DMS53 treated with DMSO at 0.1 percent for 48 hours (cell line): Measurements from ENCODE around the gene ICAM2.

Experiments used
- DNase-seq: peaks from one replicate; lab custom pipeline; 2025; ENCODE audit not compliant: unreplicated experiment; lab: John Stamatoyannopoulos, UW

Gene ICAM2

GRCh38 chr17:63978272-63979200 is 41.9 kb downstream of the ICAM2 start:
- DNase-seq, result no peak

- DNase-seq, result no peak
Observed at GRCh38 chr17:63976702-63977101, 43.7 kb downstream of the ICAM2 start.

- no peak for DNase-seq
Observed at GRCh38 chr17:63975541-63976092, 44.8 kb downstream of the ICAM2 start.

GRCh38 chr17:63974594-63975192 is 45.7 kb downstream of the ICAM2 start:
- DNase-seq, result peak; percentile 16

GRCh38 chr17:63973930-63974593 is 46.4 kb downstream of the ICAM2 start:
- no peak for DNase-seq

- no peak for DNase-seq
Observed at GRCh38 chr17:63973247-63973646, 47.2 kb downstream of the ICAM2 start.

GRCh38 chr17:63972796-63973195 is 47.6 kb downstream of the ICAM2 start, which contains the start of gene SCN4A:
Gene SCN4A, minus strand, starts transcription at chr17:63972918. Its CDS starts 77 bp downstream, at chr17:63972841.
- no peak for DNase-seq

- DNase-seq, result no peak
Observed at GRCh38 chr17:63969278-63969677, 51.2 kb downstream of the ICAM2 start.

- DNase-seq, result no peak
Observed at GRCh38 chr17:63967953-63968352, 52.5 kb downstream of the ICAM2 start.

GRCh38 chr17:63966646-63967264 is 53.7 kb downstream of the ICAM2 start:
- DNase-seq, result no peak

GRCh38 chr17:63963123-63963522 is 57.3 kb downstream of the ICAM2 start:
- no peak for DNase-seq

- no peak for DNase-seq
Observed at GRCh38 chr17:63962298-63962744, 58.1 kb downstream of the ICAM2 start.

GRCh38 chr17:63961355-63962212 is 58.8 kb downstream of the ICAM2 start:
- DNase-seq, result no peak

GRCh38 chr17:63960430-63960829 is 60.0 kb downstream of the ICAM2 start:
- no peak for DNase-seq

GRCh38 chr17:63960006-63960405 is 60.4 kb downstream of the ICAM2 start:
- no peak for DNase-seq

GRCh38 chr17:63956296-63956920 is 64.0 kb downstream of the ICAM2 start:
- no peak for DNase-seq

- no peak for DNase-seq
Observed at GRCh38 chr17:63955791-63956190, 64.6 kb downstream of the ICAM2 start.

GRCh38 chr17:63955232-63955631 is 65.2 kb downstream of the ICAM2 start:
- DNase-seq, result no peak

GRCh38 chr17:63954402-63955063 is 65.9 kb downstream of the ICAM2 start:
- peak; percentile 15 for DNase-seq
